CD1c-positive myeloid dendritic cell (primary cell): ENCODE data around the gene CPZ.

ENCODE experiments used
- DNase-seq: peaks from one replicate; pipeline ENCODE4 v3.0.0-alpha.2; 2016; ENCODE audit errors: extremely low spot score

The CPZ gene

GRCh38 chr4:8639021-8639420, 46.5 kb downstream of the CPZ start:
- DNase-seq, result no peak

GRCh38 chr4:8639777-8640720, 47.5 kb downstream of the CPZ start:
- DNase-seq, result no peak

GRCh38 chr4:8640816-8641215, 48.3 kb downstream of the CPZ start:
- no peak for DNase-seq

GRCh38 chr4:8641256-8641655, 48.7 kb downstream of the CPZ start:
- DNase-seq, result no peak

- DNase-seq, result no peak
Observed at GRCh38 chr4:8641931-8642650, 49.5 kb downstream of the CPZ start.

- DNase-seq, result no peak
Observed at GRCh38 chr4:8642651-8643321, 50.2 kb downstream of the CPZ start.

- no peak for DNase-seq
Observed at GRCh38 chr4:8643441-8643840, 50.9 kb downstream of the CPZ start.

GRCh38 chr4:8643986-8644385, 51.4 kb downstream of the CPZ start:
- no peak for DNase-seq

- no peak for DNase-seq
Observed at GRCh38 chr4:8644461-8644891, 51.9 kb downstream of the CPZ start.

GRCh38 chr4:8644966-8645752, 52.6 kb downstream of the CPZ start:
- DNase-seq, result no peak

GRCh38 chr4:8645753-8646124, 53.2 kb downstream of the CPZ start:
- DNase-seq, result no peak

GRCh38 chr4:8646296-8647093, 53.9 kb downstream of the CPZ start:
- no peak for DNase-seq

- no peak for DNase-seq
Observed at GRCh38 chr4:8647094-8647570, 54.6 kb downstream of the CPZ start.

GRCh38 chr4:8647626-8648025, 55.1 kb downstream of the CPZ start:
- DNase-seq, result no peak

- no peak for DNase-seq
Observed at GRCh38 chr4:8648296-8648695, 55.7 kb downstream of the CPZ start.

- no peak for DNase-seq
Observed at GRCh38 chr4:8648816-8649630, 56.5 kb downstream of the CPZ start.

GRCh38 chr4:8649631-8650361, 57.2 kb downstream of the CPZ start:
- DNase-seq, result no peak

- DNase-seq, result no peak
Observed at GRCh38 chr4:8651661-8652180, 59.2 kb downstream of the CPZ start.
